ENCODE data around the gene NADSYN1.

- TF ChIP-seq CTCF (IDR thresholded peaks at IDR 0.05; ENCODE audit: insufficient read depth, low read depth, low read length) (no peak), EZH2 (IDR thresholded peaks at IDR 0.05; ENCODE audit: insufficient read depth, low read length) (no peak)
Measured at GRCh38 chr11:71499546-71499945, 46.5 kb downstream of the NADSYN1 start.

All from astrocyte (in vitro differentiated cells and primary cell).